AG08396 (cell line): Measurements from ENCODE around the gene CHID1.
A peak's percentile ranks its signal among the peaks of the same experiment; 100 is the strongest.

Experiments
- DNase-seq: peaks from one replicate; pipeline ENCODE4 v3.0.0; 2012; ENCODE audit warnings: low spot score, mixed read lengths

Gene CHID1

DNA sequence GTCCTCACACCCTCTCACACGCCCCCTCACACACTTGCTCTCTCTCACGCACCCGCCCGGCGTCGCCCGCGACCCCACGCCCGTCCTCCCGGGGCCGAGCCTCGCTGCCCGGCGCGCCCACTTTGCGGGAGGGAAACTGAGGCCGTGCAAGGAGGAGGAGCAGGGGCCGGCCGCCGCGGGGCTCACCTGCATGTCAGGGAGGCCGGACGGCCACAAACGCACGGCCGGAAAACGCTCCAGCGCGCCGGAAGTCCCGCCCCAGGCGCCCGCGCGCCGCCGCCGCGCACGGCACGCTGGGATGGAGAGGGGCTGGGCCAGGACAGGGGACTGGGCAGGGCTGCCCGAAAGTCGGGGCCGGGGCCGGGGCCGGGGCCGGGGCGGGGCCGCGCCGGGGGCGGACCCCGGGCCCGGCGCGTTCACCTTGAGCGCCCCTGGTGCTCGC lies at the start of gene CHID1:
CHID1 (minus strand) TSS at position 222 of the 442 bp plus-strand sequence. CDS start 5,994 bp downstream, outside the sequence.
- DNase-seq: peak; percentile 97

GRCh38 chr11:959608-960007 lies 49.0 kb upstream of the CHID1 start:
- DNase-seq: no peak

DNA sequence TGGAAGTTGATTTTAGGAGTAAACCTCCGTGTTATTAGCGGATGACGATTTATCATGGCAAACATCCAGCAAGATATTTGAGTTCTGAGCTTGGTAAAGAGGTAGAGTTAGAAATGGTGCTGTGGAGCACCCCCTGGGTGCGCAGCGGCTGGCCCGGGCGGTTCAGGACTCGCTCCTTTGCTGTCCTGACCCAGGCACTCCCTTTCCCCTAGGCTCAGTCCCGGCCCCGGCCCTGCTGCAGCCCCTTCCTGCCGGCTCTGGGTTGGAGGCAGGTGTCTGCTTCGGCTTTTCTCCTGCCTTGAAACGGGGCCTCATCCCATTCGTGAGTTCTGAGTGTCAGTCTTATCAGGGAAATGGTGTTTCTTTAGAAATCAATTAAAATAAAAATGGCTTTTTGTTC lies 48.4 kb upstream of the CHID1 start:
- no peak for DNase-seq

DNA sequence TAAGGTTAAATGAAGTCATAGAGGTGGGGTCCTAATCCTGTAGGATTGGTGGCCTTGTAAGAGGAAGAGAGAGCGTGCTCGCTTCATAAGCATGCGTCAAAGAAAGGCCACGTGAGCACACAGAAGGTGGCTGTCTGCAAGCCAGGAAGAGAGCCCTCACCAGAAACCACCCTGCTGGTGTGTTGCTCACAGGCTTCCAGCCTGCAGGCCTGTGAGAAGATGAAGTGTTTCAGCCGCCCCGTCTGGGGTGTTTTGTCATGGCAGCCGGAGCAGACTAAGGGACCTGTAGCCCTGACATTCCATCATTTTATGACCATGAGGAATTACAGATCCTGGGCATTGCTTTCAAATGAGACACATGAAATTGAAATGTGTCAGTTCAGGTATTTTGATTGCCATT lies 47.5 kb upstream of the CHID1 start:
- no peak for DNase-seq

GRCh38 chr11:957212-957920 lies 46.8 kb upstream of the CHID1 start:
- no peak for DNase-seq

DNA sequence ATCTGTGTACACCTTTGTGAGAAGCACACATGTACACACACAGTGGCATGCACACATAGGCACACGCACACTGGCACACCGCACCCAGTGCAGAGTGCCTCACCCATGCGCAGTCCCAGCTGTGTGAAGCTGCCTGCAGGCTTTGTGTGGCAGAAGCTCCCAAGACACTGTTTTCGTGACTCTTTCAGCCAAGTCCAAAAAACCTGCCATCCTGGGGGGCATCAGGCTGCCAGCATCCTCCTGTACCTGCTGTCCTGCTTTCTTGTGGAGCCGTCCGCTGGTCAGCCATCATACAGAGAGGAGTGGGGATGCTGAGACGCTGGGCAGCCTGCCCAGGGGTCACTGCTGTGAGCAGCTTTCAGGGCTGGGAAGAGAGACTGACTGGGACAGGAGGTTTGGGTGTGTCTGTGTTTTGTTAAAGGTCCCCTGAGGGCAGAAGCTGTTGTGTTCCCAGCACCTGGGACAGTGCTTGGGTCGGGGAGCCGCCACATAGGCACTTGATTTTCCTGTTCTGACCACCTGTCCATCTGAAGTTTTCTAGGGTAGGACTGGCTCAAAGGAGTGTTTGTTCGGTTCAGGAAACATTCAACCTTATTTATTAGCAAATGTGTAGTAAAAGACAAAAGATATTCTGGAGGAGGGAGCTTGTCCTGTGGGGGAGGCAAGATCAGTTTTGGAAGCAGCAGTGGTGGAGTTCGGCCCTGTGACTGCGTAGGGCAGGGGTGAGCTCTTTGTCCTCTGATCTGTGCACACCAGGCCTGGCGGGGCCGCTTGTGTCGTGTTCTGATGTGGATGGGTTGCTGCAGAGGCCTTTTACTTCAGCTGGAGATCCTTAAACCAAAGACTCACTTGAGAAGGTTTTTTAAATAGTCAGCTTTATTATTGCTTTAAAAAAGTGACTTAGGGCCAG lies 44.8 kb upstream of the CHID1 start:
- DNase-seq: no peak

DNA sequence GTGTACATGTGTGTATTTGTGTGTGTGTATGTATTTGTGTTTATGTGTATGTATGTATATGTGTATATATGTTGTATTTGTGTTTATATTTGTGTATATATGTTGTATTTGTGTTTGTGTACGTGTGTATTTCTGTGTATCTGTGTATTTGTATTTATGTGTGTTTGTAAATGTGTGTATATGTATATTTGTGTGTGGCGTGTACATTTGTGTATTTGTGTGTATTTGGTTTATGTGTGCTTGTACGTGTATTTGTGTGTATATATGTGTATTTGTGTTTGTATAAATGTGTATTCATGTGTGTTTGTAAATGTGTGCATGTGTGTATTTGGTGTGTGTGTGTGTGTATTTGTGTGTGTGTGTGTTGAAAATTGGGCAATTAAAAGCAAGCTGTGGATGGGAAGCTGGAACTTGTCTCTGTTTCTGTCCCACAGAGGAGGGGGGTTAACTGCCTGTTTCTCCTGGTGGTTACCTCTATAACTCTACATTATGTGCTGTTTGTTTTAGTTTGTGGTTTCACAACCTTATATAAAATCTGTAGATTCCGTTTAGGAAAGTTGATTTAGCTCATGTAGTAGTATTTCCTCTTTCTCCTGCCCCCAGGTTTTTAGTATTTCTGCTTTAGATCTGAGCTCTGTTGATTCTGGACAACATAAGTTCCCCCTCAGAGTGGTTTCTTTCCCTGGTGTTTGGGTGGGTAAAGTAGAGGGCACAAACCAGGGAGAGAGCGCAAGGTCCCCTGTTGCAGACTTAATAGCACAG lies 44.0 kb upstream of the CHID1 start:
- no peak for DNase-seq

GRCh38 chr11:953512-953911 lies 42.9 kb upstream of the CHID1 start:
- no peak for DNase-seq

DNA sequence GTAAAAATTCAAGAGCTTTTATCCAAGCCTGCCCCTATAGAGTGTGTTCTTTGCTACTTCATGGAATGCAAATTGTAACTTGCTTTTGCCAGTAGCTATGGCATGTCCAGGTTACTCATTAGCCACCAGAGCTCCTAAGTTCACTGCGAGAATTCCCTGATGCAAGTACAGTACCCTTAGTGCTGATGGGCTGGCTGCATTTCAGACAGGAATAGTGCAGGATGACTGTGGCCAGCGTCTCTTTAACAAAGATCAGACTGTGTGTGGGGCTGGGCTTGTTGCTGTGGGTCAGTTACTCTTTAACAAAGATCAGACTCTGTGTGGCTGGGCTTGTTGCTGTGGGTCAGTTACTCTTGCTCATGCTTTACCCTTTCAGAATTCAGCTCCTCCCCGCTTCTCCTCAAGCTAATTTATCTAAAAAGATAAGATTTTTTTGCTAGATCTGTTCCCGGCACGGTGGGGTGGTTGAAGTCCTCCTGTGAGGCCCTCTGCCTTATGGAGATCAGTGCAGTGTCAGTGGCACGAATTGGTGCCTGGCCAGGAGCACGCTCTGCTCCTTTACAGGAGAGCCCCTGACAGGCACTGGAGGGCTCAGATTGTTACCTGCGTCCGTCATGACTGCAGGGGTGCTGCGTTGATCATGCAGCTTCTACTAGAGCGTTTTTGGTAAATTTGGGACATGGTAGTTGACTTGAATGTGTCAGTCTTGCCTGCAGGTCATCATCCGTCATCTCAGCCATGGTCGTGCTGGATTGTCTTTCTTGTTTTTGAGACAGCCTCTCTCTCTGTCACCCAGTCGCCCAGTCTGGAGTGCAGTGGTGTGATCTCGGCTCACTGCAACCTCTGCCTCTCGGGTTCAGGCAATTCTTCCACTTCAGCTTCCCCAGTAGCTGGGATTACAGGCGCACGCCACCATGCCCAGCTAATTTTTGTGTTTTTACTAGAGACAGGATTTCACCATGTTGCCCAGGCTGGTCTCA lies 42.1 kb upstream of the CHID1 start:
- no peak for DNase-seq

DNA sequence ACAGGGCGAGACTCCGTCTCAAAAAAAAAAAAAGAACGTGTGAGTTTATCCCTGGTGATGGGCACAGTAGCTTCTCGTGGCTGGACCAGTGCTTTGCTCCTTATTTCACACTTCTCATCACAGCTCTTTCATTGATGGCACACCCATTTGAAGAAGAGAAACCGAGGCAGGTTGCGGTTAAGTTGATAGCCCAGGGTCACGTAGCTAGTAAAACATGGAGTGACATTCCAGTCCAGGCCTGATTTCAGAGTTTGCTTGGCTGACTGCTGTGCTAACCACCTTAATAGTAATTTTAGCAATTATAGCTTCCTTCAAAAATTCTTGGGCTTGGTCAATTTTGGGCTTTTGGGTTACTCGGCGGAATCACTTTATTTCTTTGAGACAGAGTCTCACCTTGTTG lies 40.9 kb upstream of the CHID1 start:
- DNase-seq: no peak

- DNase-seq: no peak
Observed at GRCh38 chr11:947744-948143, 37.1 kb upstream of the CHID1 start.

DNA sequence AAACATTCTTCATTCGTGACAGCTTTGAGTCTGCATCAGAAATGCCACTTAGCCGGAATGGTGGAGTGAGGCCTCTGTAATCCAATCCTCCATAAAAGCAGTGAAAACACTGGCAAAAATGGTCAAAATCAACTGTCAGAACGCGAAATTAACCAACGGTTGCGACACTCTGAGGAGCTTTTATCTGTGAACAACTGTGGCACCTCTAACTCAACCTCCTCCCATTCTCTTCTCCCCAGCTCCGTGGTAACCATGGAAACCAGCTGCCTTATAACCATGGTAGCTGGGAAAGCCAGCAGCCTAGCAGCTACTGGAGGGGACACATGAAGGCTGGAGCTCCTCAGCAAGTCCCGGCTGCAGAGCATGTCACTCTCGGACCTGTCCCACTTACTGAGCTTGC lies 35.4 kb upstream of the CHID1 start:
- no peak for DNase-seq

DNA sequence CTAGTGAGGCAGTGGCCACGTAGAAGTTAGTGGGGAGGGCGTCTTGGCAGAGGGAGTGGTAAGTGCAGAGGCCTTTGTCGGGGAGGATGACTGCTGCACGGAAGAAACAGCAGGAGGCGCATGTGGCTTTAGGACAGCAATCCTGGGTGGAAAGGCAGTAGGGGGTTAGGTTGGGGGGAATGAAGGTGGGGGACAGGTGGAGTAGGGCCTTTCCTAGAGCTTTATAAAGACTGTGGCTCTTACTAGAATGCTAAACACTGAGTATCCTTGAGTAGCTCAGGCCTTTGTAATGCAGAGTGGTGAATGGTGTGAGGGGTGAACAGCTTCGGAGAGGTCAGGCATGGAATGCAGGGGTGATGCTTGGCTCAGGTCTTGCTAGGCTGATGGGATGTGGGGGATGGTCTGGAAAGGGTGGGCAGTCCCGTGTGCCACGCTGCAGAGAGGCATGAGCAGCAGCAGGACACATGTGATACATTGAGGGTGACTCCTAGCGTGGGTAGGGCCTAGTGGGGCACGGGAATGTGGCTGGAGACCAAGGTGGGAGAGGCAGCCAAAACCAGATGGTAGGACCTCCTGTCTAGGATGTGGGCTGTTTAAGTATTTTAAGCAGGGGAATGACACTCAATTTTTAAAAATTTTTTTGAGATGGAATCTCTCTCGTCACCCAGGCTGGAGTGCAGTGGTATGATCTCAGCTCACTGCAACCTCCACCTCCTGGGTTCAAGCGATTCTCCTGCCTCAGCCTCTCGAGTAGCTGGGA lies 34.3 kb upstream of the CHID1 start:
- DNase-seq: no peak

GRCh38 chr11:942823-943222 lies 32.2 kb upstream of the CHID1 start:
- DNase-seq: no peak

- no peak for DNase-seq
Observed at GRCh38 chr11:940496-941135, 30.0 kb upstream of the CHID1 start.

DNA sequence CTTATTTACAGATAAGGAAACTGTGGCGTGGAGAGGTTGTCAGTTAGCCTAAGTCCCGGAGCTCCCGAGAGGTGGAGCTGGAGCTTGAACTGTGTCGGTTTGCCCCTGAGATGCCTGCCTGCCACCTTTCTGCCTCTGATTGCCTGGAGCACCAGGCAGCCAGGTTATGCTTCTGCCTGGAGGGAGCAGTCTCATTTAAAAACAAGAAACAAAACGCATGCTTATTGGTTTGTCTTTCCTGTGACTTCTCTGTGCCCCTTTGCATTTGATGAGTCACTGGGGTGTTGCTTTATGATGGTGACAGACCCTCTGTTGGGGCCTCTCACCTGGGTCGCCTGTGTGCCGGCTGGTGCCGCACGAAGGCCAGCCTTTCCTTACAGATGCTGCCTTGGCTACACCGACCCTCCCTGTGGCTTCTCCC lies 27.2 kb upstream of the CHID1 start:
- no peak for DNase-seq

DNA sequence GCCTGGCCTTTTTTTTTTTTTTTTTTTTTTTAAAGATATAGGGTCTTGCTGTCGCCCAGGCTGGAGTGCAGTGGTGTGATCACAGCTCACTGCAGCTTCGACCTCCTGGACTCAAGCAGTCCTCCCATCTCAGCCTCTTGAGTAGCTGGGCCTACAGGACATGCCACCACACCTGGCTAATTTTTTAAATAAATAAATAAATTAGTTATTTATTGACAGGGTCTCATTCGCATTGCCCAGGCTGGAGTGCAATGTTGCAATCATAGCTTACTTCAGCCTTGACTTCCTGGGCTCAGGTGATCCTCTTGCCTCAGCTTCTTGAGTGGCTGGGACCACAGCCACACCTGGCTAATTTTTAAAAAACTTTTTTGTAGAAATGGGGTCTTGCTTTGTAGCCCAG lies 25.6 kb upstream of the CHID1 start:
- no peak for DNase-seq

DNA sequence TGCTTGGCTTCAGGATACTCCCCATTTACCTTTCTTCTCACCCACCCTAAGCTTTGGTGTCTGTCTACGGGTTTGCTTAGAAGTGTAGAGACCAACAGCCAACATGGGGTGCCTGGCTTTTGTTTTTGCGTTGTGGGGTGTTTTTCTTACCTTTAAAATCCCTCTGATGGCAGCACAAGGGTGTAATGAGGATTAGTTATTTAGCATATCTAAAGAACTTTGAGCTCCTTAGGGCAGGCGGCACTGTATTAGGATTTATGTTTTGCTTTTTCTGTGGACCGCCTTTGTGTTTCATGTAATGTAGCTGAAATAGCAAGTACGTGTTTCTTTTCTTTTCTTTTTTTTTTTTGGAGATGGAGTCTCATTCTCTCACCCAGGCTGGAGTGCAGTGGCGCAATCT lies 23.9 kb upstream of the CHID1 start:
- DNase-seq: no peak

DNA sequence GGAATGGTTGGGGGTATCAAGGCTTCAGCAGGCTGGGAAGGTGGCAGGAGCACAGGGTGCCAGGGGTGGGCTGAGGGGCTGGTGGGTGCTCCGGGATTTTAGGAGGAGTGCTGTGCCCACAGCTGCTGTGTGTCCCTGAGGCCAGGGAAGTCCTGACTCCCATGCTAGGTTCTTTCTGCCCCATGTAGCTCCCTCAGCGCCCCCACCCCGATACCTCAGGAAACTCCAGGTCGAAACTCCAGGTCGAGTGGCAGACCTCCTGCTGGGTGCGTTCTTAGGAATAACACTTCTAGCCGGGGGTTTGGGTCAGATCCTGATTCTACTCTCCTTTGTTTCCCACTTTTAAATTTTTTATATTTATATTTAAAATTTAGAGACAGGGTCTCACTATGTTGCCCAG lies 23.3 kb upstream of the CHID1 start:
- no peak for DNase-seq
